HTR-8/SVneo (cell line): ENCODE data around the gene REG1A.

Experiments used
- DNase-seq: peaks from one replicate; pipeline ENCODE4 v3.0.0; 2011; ENCODE audit warnings: low spot score, mixed read lengths; ENCODE audit not compliant: insufficient read length
- FAIRE-seq: peaks from 2 replicates; lab custom pipeline; 2011; peaks lifted over from hg19 to GRCh38; lab: Jason Lieb, UNC

REG1A gene

GRCh38 chr2:79120194-79120713, at the start of gene REG1A:
Gene REG1A, plus strand, starts transcription at chr2:79120488. Its CDS starts 374 bp downstream, at chr2:79120862.
- FAIRE-seq (no peak), DNase-seq (no peak)

DNA sequence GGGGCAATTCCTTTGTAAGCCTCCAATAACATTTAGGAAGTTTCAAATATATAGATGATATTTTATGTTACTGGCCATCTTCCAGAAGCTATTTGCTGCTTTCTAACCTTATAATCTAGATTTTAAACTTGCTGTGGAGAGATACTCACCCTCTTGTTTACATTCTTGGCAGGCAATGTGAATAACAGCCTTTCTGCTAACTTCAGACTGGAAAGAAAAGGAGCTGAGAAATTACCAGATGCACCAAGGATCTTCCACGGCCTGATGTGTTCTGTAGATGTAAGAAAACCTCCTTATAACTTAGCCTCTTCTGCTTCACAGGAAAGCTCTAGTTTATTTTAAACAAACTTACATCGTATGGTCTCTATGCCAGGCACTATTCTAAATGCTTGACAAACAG, 49.2 kb upstream of the REG1A start:
- DNase-seq = no peak
- no peak for FAIRE-seq

DNA sequence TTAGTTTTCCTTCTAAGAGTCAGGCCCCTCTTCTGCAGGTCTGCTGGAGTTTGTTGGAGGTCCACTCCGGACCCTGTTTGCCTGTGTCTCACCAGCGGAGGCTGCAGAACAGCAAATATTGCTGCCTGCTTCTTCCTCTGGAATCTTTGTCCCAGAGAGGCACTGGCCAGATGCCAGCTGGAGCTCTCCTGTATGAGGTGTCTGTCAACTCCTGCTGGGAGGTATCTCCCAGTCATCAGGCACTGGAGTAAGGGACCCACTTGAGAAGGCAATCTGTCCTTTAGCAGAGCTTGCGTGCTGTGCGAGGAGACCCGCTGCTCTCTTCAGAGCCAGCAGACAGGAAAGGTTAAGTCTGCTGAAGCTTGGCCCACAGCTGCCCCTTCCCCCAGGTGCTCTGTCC, 37.3 kb upstream of the REG1A start:
- no peak for FAIRE-seq

GRCh38 chr2:79083597-79084251, 36.6 kb upstream of the REG1A start:
- no peak for FAIRE-seq
- no peak for DNase-seq

More for the DNA sequence above, 37.3 kb upstream of the REG1A start:
- DNase-seq = no peak

DNA sequence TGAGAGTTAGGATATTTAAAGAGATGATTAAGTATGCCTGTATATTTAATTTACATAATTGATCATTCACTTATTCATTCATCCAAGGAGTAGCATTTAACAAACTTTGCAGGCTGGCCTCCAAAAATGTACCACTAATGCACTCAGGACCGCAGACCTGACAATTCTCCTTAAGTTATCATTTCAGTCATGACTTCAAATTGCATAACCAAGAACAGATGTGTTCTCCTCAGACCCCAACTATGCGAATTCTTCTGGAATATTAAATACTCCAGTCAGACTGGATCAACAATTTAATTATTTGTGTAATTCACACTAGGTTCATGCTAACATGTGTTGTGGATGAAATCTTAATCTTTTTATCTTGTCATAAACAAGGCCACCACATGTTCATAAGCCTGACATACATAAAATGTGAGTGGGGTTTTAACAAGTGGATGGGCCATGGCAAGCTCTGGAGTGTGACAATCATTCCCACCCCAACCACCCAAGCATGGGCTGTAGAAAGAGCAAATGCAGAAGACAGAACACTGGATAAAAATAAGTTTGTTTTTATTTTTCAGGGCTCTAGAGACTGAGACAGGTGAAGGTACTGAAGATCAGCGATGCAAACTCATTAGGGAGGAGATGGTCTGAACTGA, 35.7 kb upstream of the REG1A start:
- FAIRE-seq = no peak
- DNase-seq = no peak

- no peak for DNase-seq
- no peak for FAIRE-seq
Observed at GRCh38 chr2:79085382-79085781, 34.9 kb upstream of the REG1A start.

- FAIRE-seq (no peak), DNase-seq (no peak)
Observed at GRCh38 chr2:79086255-79086654, 34.0 kb upstream of the REG1A start.

GRCh38 chr2:79087785-79088364, 32.4 kb upstream of the REG1A start, which contains the start of gene REG1B:
Gene REG1B, minus strand, starts transcription at chr2:79087993. Its CDS starts 381 bp downstream, at chr2:79087612.
- FAIRE-seq = peak; percentile 13
- no peak for DNase-seq

DNA sequence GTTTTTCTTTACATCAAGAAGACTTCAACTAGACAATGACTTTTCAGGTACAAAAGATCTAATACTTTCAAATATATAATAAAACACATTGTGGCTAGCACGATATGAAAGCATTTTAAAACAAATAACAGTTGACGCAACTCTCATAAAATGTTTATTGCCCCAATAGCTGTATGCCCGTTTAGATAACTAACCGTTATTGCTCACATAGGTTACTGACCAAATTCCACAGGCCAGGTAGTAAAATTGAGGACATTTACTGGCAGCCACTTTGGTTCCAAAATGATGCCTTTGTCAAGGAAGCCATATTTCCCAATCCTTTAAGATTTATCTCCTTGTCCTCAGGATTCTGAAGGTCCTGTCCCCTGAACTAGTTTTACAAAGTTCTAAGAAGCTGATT, 29.6 kb upstream of the REG1A start:
- no peak for FAIRE-seq
- DNase-seq = no peak

DNA sequence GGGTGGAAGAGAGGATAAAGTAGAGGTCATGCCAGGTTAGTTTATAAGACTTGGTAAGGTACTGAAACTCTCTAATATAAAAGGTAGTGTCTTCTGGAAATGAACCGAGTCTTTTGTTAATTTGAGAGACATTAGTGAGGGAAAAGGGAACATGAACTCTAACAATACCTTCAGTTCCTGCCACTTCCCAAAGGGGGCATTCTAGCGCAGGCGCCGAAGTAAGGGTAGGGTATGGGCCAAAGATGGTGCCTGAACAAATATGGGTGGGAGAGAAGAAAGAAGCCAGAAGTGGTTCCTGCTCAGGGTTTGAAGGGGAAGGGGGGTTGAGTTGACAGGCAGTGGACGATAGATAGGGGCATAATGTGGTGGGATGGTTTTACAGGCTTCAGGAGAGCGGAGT, 22.4 kb upstream of the REG1A start:
- DNase-seq = no peak
- no peak for FAIRE-seq

DNA sequence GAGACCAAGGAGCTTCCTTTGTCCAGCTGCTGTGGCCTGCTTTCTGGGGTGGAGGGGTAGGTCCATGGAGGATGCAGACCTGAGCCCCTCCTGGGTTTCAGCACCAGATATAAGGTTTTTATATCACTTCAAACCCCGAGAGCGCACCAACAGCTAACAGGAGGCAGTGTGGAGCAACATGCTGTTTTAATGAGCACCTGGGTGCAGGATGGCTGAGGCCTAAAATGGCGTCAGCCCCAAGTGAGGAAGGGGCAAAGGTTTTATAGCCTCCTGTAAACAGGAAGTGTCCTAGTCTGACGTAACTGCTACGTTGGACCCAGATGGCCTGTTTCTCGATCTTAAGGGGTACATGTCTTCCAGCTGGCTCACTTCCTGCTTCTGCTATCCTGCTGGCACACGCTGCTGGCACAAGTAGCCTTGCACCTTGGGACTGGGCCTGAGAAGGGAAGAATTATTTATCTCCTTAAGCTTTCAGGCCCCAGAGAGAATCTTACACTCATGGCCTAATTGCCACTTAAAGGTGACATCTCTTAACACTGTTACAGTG, 21.1 kb upstream of the REG1A start:
- FAIRE-seq (no peak), DNase-seq (no peak)

GRCh38 chr2:79100285-79100684, 20.0 kb upstream of the REG1A start:
- FAIRE-seq = no peak
- DNase-seq = no peak

GRCh38 chr2:79101024-79101423, 19.3 kb upstream of the REG1A start:
- FAIRE-seq (no peak), DNase-seq (no peak)

GRCh38 chr2:79103214-79103613, 17.1 kb upstream of the REG1A start:
- FAIRE-seq (no peak), DNase-seq (no peak)

- DNase-seq (no peak), FAIRE-seq (no peak)
Observed at GRCh38 chr2:79105259-79105658, 15.0 kb upstream of the REG1A start.

GRCh38 chr2:79112269-79112668, 8.0 kb upstream of the REG1A start:
- FAIRE-seq (no peak), DNase-seq (no peak)

GRCh38 chr2:79114797-79115494, 5.3 kb upstream of the REG1A start:
- FAIRE-seq = no peak
- no peak for DNase-seq

DNA sequence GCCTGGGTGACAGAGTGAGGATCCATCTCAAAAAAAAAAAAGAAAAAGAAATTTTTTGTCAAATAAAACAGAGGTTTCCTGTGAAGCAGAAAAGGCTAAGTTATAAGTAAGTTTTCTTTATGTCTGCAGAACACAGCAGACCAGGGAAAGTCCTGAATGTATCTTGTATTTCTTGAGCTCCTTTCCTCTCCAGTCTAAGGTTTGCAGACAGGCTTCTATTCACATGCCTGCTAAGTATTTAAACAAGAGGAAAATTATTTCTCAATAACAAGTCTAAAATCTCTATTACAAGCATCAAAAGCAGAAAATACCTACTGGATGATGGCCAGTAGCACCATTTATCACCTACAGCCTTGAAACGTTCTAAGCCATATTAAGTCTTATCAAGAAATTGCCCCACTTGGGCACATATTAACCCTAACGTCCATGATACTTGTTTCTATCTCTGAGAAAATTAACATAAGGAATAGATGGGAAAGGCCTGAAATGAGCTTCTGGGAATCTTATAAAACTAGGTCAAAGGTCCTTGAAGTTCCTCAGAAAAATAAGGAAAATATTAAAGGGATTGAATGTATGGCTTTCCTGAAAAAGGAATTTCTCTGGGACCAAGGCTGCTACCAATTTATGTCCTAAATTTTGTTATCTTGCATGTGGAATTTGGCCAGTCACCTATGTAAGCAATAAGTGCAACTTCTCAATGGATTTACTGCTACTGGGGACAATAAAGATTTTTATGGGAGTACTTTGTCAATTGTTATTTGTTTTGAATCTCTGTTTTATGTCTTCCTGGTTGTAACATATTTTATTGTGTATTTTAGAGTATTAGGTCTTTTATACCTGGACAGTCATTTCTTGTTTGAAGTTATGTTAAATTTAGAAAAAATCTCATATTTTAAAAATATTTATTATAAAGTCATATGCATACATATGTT, 3.0 kb upstream of the REG1A start:
- FAIRE-seq (no peak), DNase-seq (no peak)

DNA sequence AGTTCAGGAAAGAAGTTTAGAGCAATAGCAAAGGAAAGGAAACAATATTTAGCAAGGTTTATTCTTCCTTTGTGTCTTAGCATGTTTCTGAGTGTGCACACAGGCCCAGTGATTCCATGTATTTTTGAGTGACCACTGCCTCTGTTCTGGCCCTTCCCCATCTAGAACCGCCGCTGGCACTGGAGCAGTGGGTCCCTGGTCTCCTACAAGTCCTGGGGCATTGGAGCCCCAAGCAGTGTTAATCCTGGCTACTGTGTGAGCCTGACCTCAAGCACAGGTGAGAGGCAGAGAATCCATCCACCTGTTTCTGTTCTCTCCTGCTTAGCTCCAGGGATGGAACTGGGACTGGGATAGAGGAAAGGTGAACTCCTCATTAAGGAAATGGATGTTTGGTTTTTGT, 2.4 kb downstream of the REG1A start:
- FAIRE-seq = no peak
- no peak for DNase-seq
